ENCODE data around the gene MCRIP2. TPM values are rescaled to one million over a fixed set of nuclear protein-coding genes. Genes with fewer than 3 reads are reported as not detected.

Gene MCRIP2
- total RNA-seq, 1 experiment from 2014 or later: 22.4 TPM

DNA sequence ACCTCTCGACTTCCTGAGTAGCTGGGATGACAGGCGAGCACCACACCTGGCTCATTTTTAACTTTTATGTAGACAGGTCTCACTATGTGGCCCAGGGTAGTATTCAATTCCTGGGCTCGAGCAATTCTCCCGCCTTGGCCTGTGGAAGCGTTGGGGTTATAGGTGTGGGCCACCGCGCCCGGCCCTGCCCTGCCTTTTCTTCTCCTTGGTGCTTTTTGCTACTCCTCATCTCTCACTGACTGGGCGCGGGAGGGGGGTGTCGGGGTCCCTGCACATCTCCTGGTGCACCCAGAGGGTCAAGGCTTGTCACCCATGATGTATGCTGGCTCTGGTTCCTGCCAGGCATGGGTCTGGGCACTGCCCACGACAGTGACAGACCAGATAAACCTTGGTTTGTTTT, 2.9 kb downstream of the MCRIP2 start:
- TF ChIP-seq EZH2 (IDR thresholded peaks at IDR 0.05; ENCODE audit: borderline replicate concordance, low read depth, low read length, poor library complexity, severe bottlenecking) (no peak), CTCF (conservative IDR thresholded peaks at IDR 0.05; ENCODE audit: low read depth, low read length) (no peak)
- Histone ChIP-seq H3K36me3 (ENCODE audit: insufficient read depth, low read length, poor library complexity, severe bottlenecking) (no peaks in the 10 kb centered on the region), H3K9me3 (ENCODE audit: low read depth, low read length, poor library complexity, severe bottlenecking) (no peaks in the 10 kb centered on the region), H3K27ac (ENCODE audit: low read depth, low read length, poor library complexity, severe bottlenecking) (no peak overlapping the region), H3K4me1 (ENCODE audit: insufficient read depth, low read length, poor library complexity, severe bottlenecking) (peaks cover 10% of the 10 kb centered on the region), H3K27me3 (replicated peaks; ENCODE audit: insufficient read depth, low read depth, low read length, poor library complexity) (no peaks in the 10 kb centered on the region), H3K4me3 (ENCODE audit: low read depth, low read length, poor library complexity, severe bottlenecking) (no peak overlapping the region)
- no TSS peak for BruUV-seq (replicated peaks)
- intact Hi-C loops (cut with micrococcal nuclease; ENCODE audit: unreplicated experiment): no loop called here
- DNase-seq (ENCODE audit: low spot score): no peak
- ChIA-PET POLR2A (ENCODE audit: low non-redundant PET) (no interaction called here), CTCF (interaction anchor here (0.6 kb wide), 1 partner anchor 506 kb away, joined by 4 read pairs; no protein-coding TSS in a partner anchor)

DNA sequence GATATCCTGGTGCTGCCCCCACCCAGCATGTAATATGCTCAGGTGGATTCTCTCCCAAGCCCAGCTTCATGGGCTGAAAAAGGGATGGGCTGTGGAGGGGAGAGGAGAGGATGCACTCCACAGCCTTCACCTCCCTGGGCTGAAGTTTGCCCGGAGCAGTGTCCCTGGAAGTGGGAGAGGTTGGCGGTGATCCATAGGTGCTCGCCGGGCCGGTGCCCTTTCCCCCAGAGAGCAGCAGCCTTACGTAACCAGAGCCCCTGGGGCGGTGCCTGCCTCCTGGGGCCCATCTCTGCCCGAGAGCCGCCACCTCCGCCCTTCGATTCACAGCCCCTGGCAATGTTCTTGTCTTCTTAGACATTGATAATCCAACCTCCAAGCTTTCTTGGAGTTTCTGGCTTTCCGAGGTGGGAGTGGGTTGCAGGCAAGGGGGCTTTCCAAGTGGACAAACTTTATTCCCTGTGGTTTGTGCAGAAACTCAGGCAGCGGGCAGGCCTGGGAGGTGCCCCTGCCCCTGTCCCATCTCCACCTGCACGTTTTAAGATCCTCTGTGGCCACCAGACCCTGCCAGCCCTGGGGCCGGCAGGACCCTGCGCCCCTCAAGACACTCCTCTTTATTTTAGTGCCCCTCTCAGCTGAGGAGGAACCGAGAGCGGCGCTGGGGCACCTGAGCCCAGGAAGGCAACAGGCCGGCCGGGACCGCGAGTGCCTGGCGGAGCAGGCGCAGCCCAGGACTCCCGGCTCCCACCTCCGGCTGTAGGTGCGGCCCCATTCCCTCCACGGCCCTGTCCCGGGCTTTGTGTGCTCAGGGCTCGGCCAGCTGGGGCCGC, 4.4 kb downstream of the MCRIP2 start:
- no TSS peak for BruUV-seq (replicated peaks)
- Histone ChIP-seq H3K27me3 (replicated peaks; ENCODE audit: insufficient read depth, low read depth, low read length, poor library complexity) (no peaks in the 10 kb centered on the region), H3K27ac (ENCODE audit: low read depth, low read length, poor library complexity, severe bottlenecking) (no peak overlapping the region), H3K4me1 (ENCODE audit: insufficient read depth, low read length, poor library complexity, severe bottlenecking) (peaks cover 10% of the 10 kb centered on the region), H3K9me3 (ENCODE audit: low read depth, low read length, poor library complexity, severe bottlenecking) (no peaks in the 10 kb centered on the region), H3K36me3 (ENCODE audit: insufficient read depth, low read length, poor library complexity, severe bottlenecking) (no peaks in the 10 kb centered on the region), H3K4me3 (ENCODE audit: low read depth, low read length, poor library complexity, severe bottlenecking) (no peak overlapping the region)
- intact Hi-C loops (cut with micrococcal nuclease; ENCODE audit: unreplicated experiment): no loop called here
- TF ChIP-seq CTCF (conservative IDR thresholded peaks at IDR 0.05; ENCODE audit: low read depth, low read length) (no peak), EZH2 (IDR thresholded peaks at IDR 0.05; ENCODE audit: borderline replicate concordance, low read depth, low read length, poor library complexity, severe bottlenecking) (no peak)
- ChIA-PET CTCF (no interaction called here), POLR2A (ENCODE audit: low non-redundant PET) (no interaction called here)
- no peak for DNase-seq (ENCODE audit: low spot score)

- intact Hi-C loops (cut with micrococcal nuclease; ENCODE audit: unreplicated experiment): no loop called here
- no peak overlapping the region for H3K27ac ChIP-seq (ENCODE audit: low read depth, low read length, poor library complexity, severe bottlenecking)
- BruUV-seq (replicated peaks): no TSS peak
- H3K9me3 ChIP-seq (ENCODE audit: low read depth, low read length, poor library complexity, severe bottlenecking): no peaks in the 10 kb centered on the region
- no peaks in the 10 kb centered on the region for H3K36me3 ChIP-seq (ENCODE audit: insufficient read depth, low read length, poor library complexity, severe bottlenecking)
- no peaks in the 10 kb centered on the region for H3K27me3 ChIP-seq (replicated peaks; ENCODE audit: insufficient read depth, low read depth, low read length, poor library complexity)
- no peak for DNase-seq (ENCODE audit: low spot score)
- ChIA-PET CTCF (no interaction called here), POLR2A (ENCODE audit: low non-redundant PET) (no interaction called here)
- TF ChIP-seq CTCF (conservative IDR thresholded peaks at IDR 0.05; ENCODE audit: low read depth, low read length) (no peak), EZH2 (IDR thresholded peaks at IDR 0.05; ENCODE audit: borderline replicate concordance, low read depth, low read length, poor library complexity, severe bottlenecking) (no peak)
- H3K4me3 ChIP-seq (ENCODE audit: low read depth, low read length, poor library complexity, severe bottlenecking): no peak overlapping the region
- H3K4me1 ChIP-seq (ENCODE audit: insufficient read depth, low read length, poor library complexity, severe bottlenecking): peaks cover 10% of the 10 kb centered on the region
These were observed 5.1 kb downstream of the MCRIP2 start for GRCh38 chr16:646679-647172.

Measured in A673 (cell line).